HL-60 (cell line): ENCODE results near the gene RTN4RL1.

Source experiments
- DNase-seq, 2 experiments: peaks; one replicate each; pipeline ENCODE4 v3.0.0-alpha.2; 2010 to 2020; ENCODE audit warnings: low read depth in 1 of 2, low spot score in 1 of 2
- H3K27ac ChIP-seq: fragments of 250-450 bp; sonication (Bioruptor Pico); replicated peaks from 2 replicates; pipeline ENCODE4 v1.5.1; 2020; ENCODE audit warnings: mild to moderate bottlenecking, moderate library complexity
- H3K27me3 ChIP-seq: fragments of 250-450 bp; sonication (Bioruptor Pico); 2 replicates; pipeline ENCODE4 v1.5.1; 2021; ENCODE audit warnings: mild to moderate bottlenecking, moderate library complexity; ENCODE audit not compliant: insufficient read depth, poor library complexity, severe bottlenecking
- H3K4me3 ChIP-seq: replicated peaks from 2 replicates; pipeline ENCODE4 v1.5.1; 2011; ENCODE audit warnings: mild to moderate bottlenecking, control low read depth, low read length; ENCODE audit not compliant: insufficient read depth
- GABPA ChIP-seq: IDR thresholded peaks from 2 replicates; pipeline ENCODE4 v1.6.1; 2012; ENCODE audit warnings: low read depth
- POLR2AphosphoS5 ChIP-seq: IDR thresholded peaks from 2 replicates; pipeline ENCODE4 v1.6.1; 2012; ENCODE audit warnings: low read depth
- SPI1 ChIP-seq: IDR thresholded peaks from 2 replicates; pipeline ENCODE4 v1.6.1; 2012; ENCODE audit warnings: low read depth, mild to moderate bottlenecking, borderline replicate concordance
- TF ChIP-seq, protein P1 (sequence below): IDR thresholded peaks from 2 replicates; pipeline ENCODE4 v1.6.1; 2012; ENCODE audit warnings: low read depth; ENCODE audit not compliant: insufficient replicate concordance
- TF ChIP-seq, protein P2 (sequence below): IDR thresholded peaks from one replicate; pipeline ENCODE4 v1.5.1; 2011; ENCODE audit warnings: low read length, control low read depth, inconsistent platforms; ENCODE audit not compliant: insufficient read depth

Gene RTN4RL1

DNA sequence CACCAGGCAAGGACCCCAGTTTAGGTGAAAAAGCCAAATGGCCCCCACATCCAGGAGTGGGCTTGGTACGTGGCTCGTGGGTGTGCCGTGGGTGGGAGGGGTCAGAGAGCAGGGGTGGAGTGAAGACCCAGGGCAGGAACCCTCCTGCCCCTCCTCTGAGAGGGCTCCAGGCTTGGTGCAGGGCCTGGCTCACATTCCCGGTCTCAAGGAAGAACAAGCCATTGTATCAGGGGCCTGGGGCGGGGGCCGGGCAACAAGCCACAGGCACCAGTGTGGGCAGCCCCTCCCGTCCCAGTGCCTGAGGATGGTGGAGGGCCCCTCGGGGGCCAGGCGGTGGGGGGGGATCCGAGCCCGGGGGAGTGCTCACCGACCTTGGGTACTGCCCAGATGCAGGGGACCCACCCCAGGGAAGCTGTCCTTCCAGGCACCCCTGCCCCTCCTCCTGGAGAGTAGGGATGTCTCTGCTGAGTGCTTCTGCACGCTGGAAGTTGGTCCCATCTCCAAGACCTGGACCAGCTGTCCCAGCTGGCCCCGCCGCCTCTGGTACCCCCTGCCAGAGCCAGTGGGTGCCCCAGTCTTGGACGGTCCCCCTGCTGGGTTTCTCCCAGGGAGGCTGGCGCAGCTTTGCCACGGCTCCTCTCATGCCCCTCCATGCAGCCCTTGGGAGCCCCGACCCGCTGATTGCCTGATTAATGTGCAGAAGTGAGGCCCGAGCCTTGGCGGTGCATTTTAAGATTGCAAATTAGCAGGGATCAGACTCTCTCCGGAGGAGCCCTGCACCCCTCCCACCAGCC lies 83.7 kb downstream of the RTN4RL1 start:
- Histone ChIP-seq H3K27me3 (no peaks in the 10 kb centered on the region), H3K4me3 (no peak overlapping the region), H3K27ac (no peak overlapping the region)
- no peak for TF ChIP-seq POLR2AphosphoS5
- TF ChIP-seq, protein P1, sequence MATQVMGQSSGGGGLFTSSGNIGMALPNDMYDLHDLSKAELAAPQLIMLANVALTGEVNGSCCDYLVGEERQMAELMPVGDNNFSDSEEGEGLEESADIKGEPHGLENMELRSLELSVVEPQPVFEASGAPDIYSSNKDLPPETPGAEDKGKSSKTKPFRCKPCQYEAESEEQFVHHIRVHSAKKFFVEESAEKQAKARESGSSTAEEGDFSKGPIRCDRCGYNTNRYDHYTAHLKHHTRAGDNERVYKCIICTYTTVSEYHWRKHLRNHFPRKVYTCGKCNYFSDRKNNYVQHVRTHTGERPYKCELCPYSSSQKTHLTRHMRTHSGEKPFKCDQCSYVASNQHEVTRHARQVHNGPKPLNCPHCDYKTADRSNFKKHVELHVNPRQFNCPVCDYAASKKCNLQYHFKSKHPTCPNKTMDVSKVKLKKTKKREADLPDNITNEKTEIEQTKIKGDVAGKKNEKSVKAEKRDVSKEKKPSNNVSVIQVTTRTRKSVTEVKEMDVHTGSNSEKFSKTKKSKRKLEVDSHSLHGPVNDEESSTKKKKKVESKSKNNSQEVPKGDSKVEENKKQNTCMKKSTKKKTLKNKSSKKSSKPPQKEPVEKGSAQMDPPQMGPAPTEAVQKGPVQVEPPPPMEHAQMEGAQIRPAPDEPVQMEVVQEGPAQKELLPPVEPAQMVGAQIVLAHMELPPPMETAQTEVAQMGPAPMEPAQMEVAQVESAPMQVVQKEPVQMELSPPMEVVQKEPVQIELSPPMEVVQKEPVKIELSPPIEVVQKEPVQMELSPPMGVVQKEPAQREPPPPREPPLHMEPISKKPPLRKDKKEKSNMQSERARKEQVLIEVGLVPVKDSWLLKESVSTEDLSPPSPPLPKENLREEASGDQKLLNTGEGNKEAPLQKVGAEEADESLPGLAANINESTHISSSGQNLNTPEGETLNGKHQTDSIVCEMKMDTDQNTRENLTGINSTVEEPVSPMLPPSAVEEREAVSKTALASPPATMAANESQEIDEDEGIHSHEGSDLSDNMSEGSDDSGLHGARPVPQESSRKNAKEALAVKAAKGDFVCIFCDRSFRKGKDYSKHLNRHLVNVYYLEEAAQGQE, result no peak
- TF ChIP-seq, protein P2, sequence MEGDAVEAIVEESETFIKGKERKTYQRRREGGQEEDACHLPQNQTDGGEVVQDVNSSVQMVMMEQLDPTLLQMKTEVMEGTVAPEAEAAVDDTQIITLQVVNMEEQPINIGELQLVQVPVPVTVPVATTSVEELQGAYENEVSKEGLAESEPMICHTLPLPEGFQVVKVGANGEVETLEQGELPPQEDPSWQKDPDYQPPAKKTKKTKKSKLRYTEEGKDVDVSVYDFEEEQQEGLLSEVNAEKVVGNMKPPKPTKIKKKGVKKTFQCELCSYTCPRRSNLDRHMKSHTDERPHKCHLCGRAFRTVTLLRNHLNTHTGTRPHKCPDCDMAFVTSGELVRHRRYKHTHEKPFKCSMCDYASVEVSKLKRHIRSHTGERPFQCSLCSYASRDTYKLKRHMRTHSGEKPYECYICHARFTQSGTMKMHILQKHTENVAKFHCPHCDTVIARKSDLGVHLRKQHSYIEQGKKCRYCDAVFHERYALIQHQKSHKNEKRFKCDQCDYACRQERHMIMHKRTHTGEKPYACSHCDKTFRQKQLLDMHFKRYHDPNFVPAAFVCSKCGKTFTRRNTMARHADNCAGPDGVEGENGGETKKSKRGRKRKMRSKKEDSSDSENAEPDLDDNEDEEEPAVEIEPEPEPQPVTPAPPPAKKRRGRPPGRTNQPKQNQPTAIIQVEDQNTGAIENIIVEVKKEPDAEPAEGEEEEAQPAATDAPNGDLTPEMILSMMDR, result no peak
- TF ChIP-seq GABPA, result no peak
- no peak for TF ChIP-seq SPI1
- no peak for DNase-seq

GRCh38 chr17:1940810-1941185 lies 84.3 kb downstream of the RTN4RL1 start:
- Histone ChIP-seq H3K4me3 (no peak overlapping the region), H3K27me3 (no peaks in the 10 kb centered on the region), H3K27ac (no peak overlapping the region)
- no peak for DNase-seq
- TF ChIP-seq SPI1, result no peak
- TF ChIP-seq POLR2AphosphoS5, result no peak
- TF ChIP-seq, protein P1, result no peak
- TF ChIP-seq, protein P2, result no peak
- no peak for TF ChIP-seq GABPA

DNA sequence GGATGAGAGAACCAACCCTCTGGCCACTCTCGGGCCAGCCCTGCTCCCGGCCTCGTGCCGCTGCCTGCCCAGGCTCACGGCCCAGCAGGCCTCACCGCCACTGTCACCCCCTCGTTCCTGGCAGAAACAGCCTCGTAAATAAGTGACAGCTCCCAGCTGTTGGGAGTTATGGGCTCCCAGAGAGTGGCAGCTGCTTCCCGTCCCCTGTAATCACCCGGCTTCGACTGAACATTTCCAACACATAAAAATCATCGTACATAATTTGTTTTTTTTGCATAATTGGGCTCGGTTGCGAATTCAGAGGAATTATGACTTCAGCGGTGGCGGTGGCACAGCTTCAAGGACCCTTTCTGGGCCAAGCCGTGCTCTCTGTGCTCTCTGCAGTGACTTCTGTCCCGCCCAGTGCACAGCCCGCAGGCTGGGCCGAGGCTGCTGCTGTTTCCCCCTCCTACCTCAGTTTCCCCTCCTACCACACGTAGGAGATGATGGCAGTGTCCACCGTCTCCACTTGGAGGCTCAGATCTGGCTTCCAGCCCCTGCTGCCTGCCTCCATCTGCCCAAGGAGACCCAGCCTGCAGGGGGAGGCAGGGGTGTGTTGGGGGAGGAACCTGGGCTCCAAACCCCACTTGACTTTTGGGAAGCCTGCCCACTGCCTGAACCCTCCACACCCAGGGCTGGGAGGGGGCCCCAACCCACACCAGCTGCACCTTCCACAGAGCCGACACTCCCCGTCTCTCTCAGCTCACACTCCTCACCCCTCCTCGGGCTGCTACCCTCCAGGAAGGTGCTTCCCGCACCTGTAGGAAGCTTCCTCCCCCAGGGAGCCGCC lies 84.9 kb downstream of the RTN4RL1 start:
- no peak overlapping the region for H3K4me3 ChIP-seq
- no peak for DNase-seq
- H3K27me3 ChIP-seq, result no peaks in the 10 kb centered on the region
- no peak overlapping the region for H3K27ac ChIP-seq
- TF ChIP-seq, protein P2, result no peak
- no peak for TF ChIP-seq POLR2AphosphoS5
- no peak for TF ChIP-seq GABPA
- no peak for TF ChIP-seq SPI1
- TF ChIP-seq, protein P1, result no peak
